ENCODE results near the gene FRMD4B.
A peak's percentile ranks its signal among the peaks of the same experiment; 100 is the strongest.

Gene FRMD4B

GRCh38 chr3:69403454-69403853 lies 17.6 kb upstream of the FRMD4B start:
- no peak for DNase-seq

- DNase-seq = no peak
These were observed 14.8 kb upstream of the FRMD4B start for GRCh38 chr3:69400683-69401082.

GRCh38 chr3:69392850-69393249 lies 7.0 kb upstream of the FRMD4B start:
- DNase-seq = no peak

- DNase-seq = no peak
These were observed 6.5 kb upstream of the FRMD4B start for GRCh38 chr3:69392415-69392814.

- no peak for DNase-seq
These were observed 5.7 kb upstream of the FRMD4B start for GRCh38 chr3:69391554-69391953.

GRCh38 chr3:69390771-69391170 lies 4.9 kb upstream of the FRMD4B start:
- no peak for DNase-seq

GRCh38 chr3:69389520-69390248 lies 3.8 kb upstream of the FRMD4B start:
- no peak for DNase-seq

- no peak for DNase-seq
These were observed 2.4 kb upstream of the FRMD4B start for GRCh38 chr3:69388241-69388640.

- DNase-seq = no peak
These were observed 883 bp upstream of the FRMD4B start for GRCh38 chr3:69386556-69387385.

GRCh38 chr3:69385123-69385722 lies 665 bp downstream of the FRMD4B start:
- DNase-seq = no peak

GRCh38 chr3:69384326-69384725 lies 1.6 kb downstream of the FRMD4B start:
- DNase-seq = no peak

- DNase-seq = no peak
These were observed 6.2 kb downstream of the FRMD4B start for GRCh38 chr3:69379661-69380060.

GRCh38 chr3:69378112-69378802 lies 7.6 kb downstream of the FRMD4B start:
- DNase-seq = no peak

- no peak for DNase-seq
These were observed 8.6 kb downstream of the FRMD4B start for GRCh38 chr3:69377262-69377661.

GRCh38 chr3:69376731-69377130 lies 9.2 kb downstream of the FRMD4B start:
- DNase-seq = no peak

- DNase-seq = no peak
These were observed 14.1 kb downstream of the FRMD4B start for GRCh38 chr3:69371816-69372215.

GRCh38 chr3:69370901-69371301 lies 15.0 kb downstream of the FRMD4B start:
- DNase-seq = no peak

- DNase-seq = no peak
These were observed 15.6 kb downstream of the FRMD4B start for GRCh38 chr3:69370156-69370883.

- peak; percentile 37 for DNase-seq
These were observed 17.7 kb downstream of the FRMD4B start for GRCh38 chr3:69368129-69368741.

- DNase-seq = no peak
These were observed 18.3 kb downstream of the FRMD4B start for GRCh38 chr3:69367586-69367985.

GRCh38 chr3:69364354-69364753 lies 21.5 kb downstream of the FRMD4B start:
- DNase-seq = no peak

- DNase-seq = no peak
These were observed 25.2 kb downstream of the FRMD4B start for GRCh38 chr3:69360690-69361089.

Measured in activated CD4-positive, alpha-beta T cell treated with anti-CD3 and anti-CD28 coated beads, Interleukin-10, Interleukin-2, amounts not matched to agents 100 ng/mL and 50 ng/mL, durations not matched to agents 16 hours and 8 hours (primary cell).